Fibroblast of villous mesenchyme (primary cell): Measurements from ENCODE around the gene TCF3. TPM values are rescaled to one million over a fixed set of nuclear protein-coding genes. Genes with fewer than 3 reads are reported as not detected.

Source experiments
- DNase-seq: peaks from one replicate; pipeline ENCODE4 v3.0.0-alpha.2; 2010; ENCODE audit warnings: low read depth
- H3K4me3 ChIP-seq: 2 replicates; pipeline ENCODE4 v1.5.1; 2011; ENCODE audit warnings: low read depth, mild to moderate bottlenecking, low read length
- total RNA-seq: library from RNA; depleted of rRNA; stranded (reverse); fragments of >200 nt; gene quantifications from 2 replicates; pipeline ENCODE4 v1.2.3, GENCODE V29; 2012
- TF ChIP-seq, protein P1 (sequence below): IDR thresholded peaks from 2 replicates; pipeline ENCODE4 v1.5.1; 2012; ENCODE audit warnings: low read depth, mild to moderate bottlenecking, low read length; ENCODE audit not compliant: insufficient read depth

The TCF3 gene
- total RNA-seq, 1 donor = 57.0 TPM

DNA sequence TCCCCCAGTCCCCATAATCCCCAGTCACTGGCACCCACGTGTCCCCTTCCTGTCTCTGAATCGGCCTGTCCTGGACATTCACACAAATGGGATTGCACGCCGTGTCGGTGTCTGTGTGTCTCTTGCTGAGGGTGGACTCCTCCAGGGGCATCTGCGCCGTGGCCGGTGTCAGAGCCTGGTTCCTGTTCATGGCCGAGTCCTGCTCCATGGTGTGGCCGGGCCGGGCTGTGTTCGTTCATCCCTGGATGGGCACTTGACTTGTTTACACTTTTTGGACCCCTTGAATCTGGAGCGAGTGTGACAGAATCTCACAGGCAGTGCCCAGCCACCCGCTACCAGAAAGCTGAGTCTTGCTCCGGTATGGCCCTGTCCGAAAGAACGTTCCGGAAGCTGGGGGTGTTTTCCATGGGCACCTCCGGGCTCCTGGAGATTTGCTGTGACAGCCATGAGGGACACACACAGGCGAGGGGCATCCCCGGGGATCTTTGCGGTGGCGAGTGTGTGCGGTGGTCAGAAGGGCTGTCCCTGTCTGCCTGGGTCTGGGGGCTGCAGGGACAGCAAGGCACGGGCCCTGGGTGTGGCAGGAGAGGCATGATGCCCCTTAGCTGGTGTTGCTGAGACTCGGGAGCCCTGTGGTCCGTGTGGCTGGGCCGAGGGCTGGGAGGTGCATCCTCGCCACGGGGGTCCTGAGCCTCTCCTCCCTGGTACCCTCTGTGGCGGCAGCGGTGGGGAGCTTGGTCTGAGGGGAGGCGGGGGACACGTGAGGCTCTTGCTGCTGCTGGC, 77.9 kb downstream of the TCF3 start:
- TF ChIP-seq, protein P1, sequence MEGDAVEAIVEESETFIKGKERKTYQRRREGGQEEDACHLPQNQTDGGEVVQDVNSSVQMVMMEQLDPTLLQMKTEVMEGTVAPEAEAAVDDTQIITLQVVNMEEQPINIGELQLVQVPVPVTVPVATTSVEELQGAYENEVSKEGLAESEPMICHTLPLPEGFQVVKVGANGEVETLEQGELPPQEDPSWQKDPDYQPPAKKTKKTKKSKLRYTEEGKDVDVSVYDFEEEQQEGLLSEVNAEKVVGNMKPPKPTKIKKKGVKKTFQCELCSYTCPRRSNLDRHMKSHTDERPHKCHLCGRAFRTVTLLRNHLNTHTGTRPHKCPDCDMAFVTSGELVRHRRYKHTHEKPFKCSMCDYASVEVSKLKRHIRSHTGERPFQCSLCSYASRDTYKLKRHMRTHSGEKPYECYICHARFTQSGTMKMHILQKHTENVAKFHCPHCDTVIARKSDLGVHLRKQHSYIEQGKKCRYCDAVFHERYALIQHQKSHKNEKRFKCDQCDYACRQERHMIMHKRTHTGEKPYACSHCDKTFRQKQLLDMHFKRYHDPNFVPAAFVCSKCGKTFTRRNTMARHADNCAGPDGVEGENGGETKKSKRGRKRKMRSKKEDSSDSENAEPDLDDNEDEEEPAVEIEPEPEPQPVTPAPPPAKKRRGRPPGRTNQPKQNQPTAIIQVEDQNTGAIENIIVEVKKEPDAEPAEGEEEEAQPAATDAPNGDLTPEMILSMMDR = no peak
- no peak for DNase-seq
- H3K4me3 ChIP-seq = no peak overlapping the region

DNA sequence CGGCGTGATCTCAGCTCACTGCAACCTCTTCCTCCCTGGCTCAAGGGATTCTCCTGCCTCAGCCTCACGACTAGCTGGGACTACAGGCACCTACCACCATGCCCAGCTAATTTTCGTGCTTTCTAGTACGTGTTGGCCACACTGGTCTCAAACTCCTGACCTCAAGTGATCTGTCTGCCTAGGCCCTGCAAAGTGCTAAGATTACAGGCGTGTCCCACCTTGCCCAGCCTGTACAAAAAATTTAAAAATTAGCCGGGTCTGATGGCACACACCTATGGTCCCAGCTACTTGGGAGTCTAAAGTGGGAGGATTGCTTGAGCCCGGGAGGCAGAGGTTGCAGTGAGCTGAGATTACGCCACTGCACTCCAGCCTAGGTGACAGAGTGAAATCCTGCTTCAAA, 79.6 kb downstream of the TCF3 start:
- H3K4me3 ChIP-seq = no peak overlapping the region
- TF ChIP-seq, protein P1 = no peak
- DNase-seq = no peak

DNA sequence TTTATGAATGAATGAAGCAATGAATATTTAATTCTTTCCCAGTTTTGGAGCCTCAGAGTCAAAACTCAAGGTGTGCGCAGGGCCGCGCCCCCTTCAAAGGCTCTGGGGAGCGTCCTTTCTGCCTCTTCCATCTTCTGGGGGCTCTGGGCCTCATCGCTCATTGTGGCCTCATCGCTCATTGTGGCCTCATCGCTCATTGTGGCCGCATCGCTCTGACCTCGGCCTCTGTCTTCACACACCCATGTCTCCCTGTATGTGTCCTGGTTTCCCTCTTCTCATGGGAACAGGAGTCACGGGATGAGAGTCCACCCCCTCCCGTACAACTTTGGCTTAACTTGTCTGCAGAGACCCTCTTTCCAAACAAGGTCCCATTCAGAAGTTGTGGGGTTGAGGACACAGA, 81.1 kb downstream of the TCF3 start:
- DNase-seq = no peak
- H3K4me3 ChIP-seq = no peak overlapping the region
- TF ChIP-seq, protein P1 = no peak

DNA sequence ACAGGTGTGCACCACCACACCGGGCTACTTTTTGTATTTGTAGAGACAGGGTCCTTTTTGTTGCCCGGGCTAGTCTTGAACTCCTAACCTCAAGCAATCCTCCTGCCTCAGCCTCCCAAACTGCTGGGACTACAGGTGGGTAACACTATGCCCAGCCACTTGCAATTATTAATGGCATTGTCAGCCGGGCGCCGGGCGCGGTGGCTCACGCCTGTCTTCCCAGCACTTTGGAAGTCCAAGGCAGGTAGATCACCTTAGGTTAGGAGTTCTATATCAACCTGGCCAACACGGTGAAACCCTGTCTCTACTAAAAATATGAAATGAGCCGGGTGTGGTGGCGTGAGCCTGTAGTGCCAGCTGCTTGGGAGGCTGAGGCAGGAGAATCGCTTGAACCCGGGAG, 81.6 kb downstream of the TCF3 start:
- TF ChIP-seq, protein P1 = no peak
- H3K4me3 ChIP-seq = no peak overlapping the region
- no peak for DNase-seq

DNA sequence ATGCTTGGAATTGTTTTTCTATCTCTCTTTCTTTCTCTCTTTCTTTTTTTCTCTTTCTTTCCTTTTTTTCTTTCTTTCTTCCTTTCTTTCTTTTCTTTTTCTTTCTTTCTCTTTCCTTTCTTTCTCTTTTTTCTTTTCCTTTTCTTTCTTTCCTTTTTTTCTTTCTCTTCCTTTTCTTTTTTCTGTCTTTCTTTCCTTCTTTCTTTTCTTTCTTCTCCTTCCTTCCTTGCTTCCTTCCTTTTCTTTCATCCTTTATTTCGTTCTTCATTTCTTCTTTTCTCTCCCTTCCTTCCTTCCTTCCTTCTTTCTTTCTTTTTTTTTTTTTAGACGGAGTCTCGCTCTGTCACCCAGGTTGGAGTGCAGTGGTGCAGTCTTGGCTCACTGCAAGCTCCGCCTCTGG, 82.4 kb downstream of the TCF3 start:
- no peak for DNase-seq
- TF ChIP-seq, protein P1 = no peak
- H3K4me3 ChIP-seq = no peak overlapping the region

DNA sequence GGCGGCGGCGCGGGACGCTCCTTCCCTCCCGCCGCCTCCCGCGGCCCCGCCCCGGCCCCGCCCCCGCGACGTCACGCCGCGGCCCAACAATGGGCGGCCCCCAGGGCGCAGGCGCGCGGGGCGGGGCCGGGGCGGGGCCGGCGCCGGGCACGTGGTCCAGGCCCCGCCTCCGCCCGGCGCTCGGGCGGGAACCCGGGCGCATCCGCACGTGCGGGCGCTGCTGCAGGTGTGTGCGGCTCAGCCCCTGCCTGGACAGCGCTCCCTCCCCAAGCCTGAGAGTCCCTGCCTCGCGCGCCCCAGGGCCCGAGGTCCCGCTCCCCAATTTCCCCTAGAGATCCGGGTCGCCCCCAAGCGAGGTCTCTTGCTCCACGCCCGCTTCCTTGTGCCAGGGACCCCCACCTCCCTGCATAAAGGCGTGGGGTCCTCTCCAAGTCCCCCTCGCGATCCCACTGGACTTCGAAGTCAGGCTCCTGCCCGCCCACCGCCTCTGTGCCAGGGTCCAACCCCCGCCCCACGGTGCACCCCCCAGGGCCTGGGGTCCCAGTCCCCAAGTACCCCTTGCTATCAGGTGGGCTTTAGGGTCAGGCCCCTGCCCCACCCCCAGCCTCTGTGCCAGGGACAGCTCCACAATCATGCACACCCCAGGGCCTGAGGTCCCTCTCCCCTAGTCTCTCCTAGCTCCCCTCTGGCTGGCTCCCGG, 83.9 kb downstream of the TCF3 start, which contains the start of gene MEX3D:
Gene MEX3D (minus strand): TSS at position 6 of the 700 bp plus-strand sequence. CDS start 267 bp downstream, outside the sequence.
- DNase-seq = peak; percentile 64
- peak within 1 kb of the TSS; percentile 73 for H3K4me3 ChIP-seq
- TF ChIP-seq, protein P1 = no peak
